ENCODE data around the gene ARHGAP24. TPM values are rescaled to one million over a fixed set of nuclear protein-coding genes. Genes with fewer than 3 reads are reported as not detected.

Gene ARHGAP24
- total and polyA plus RNA-seq, 2 experiments from 2014 or later = 0.21 to 0.36 TPM

DNA sequence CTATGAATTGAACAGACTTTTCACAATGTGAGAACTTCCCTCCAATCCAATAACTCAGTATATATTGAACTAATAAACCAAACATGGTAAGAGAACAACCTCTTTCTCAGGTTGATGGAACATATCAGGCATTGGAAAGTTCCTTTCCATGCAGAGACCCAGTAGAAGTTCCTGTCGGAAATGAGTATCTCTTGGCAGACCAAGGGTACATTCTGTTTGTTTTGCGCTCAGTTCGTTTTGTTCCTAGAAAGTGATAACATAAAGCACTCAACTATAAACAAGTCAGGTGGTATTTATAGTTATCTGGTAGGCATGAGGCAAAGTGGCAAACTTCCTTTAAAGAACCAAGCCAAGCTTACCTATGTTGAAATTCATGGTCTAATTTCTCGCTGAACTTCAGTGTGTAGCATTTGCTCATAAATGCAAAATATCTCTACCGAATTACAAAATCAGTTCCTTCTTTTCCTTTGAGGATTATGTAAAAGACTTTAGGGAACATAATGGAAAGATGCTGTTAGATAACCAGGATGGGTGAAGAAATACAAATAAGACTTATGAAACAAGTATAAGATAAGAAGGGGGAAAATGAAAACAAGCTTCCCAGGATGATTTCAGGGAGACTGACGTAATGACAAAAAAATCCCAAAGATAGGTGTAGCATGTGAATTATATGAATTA, 120.3 kb downstream of the ARHGAP24 start:
- Histone ChIP-seq H3K9me2 (ENCODE audit: insufficient read depth) (no peaks in the 10 kb centered on the region), H3K4me1 (ENCODE audit: insufficient read depth) (no peaks in the 10 kb centered on the region), H3K36me3 (ENCODE audit: insufficient read depth) (no peaks in the 10 kb centered on the region), H3K4me2 (no peak overlapping the region), H3K4me3 (no peak overlapping the region), H2AFZ (no peak overlapping the region), H3K27me3 (ENCODE audit: insufficient read depth) (no peaks in the 10 kb centered on the region), H4K20me1 (replicated peaks; ENCODE audit: insufficient read depth) (no peaks in the 10 kb centered on the region; the same call in 1 of the 2 replicates), H3K27ac (ENCODE audit: low read depth) (no peak overlapping the region), H3F3A (replicated peaks; ENCODE audit: low read depth) (no peaks in the 10 kb centered on the region), H3K79me2 (replicated peaks; ENCODE audit: insufficient read depth) (no peaks in the 10 kb centered on the region)
- H3K4me3 Mint-ChIP-seq = no peak overlapping the region
- ATAC-seq (no peak), DNase-seq (ENCODE audit: low spot score) (no peak)
- no peaks in the 10 kb centered on the region for H3K27me3 Mint-ChIP-seq (ENCODE audit: insufficient read depth, low read depth, poor library complexity)
- no peaks in the 10 kb centered on the region for H3K9me3 Mint-ChIP-seq
- H3K4me1 Mint-ChIP-seq = peaks cover 3% of the 10 kb centered on the region; the same call in 1 of the 3 replicates
- H3K36me3 Mint-ChIP-seq (ENCODE audit: low read depth) = no peaks in the 10 kb centered on the region
- TF ChIP-seq, protein P1, sequence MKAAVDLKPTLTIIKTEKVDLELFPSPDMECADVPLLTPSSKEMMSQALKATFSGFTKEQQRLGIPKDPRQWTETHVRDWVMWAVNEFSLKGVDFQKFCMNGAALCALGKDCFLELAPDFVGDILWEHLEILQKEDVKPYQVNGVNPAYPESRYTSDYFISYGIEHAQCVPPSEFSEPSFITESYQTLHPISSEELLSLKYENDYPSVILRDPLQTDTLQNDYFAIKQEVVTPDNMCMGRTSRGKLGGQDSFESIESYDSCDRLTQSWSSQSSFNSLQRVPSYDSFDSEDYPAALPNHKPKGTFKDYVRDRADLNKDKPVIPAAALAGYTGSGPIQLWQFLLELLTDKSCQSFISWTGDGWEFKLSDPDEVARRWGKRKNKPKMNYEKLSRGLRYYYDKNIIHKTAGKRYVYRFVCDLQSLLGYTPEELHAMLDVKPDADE (IDR thresholded peaks at IDR 0.05) = no peak
- TF ChIP-seq ZNF331 (CRISPR knock-in tag; IDR thresholded peaks at IDR 0.05; ENCODE audit: low read depth) (no peak), EZH2phosphoT487 (IDR thresholded peaks at IDR 0.05; ENCODE audit: unreplicated experiment) (no peak), CTCF (conservative IDR thresholded peaks at IDR 0.05; ENCODE audit: low read depth in 2 of 2) (no peak), ZNF462 (CRISPR knock-in tag; IDR thresholded peaks at IDR 0.05) (no peak), POLR2AphosphoS5 (IDR thresholded peaks at IDR 0.05; ENCODE audit: low read depth) (no peak), JUNB (IDR thresholded peaks at IDR 0.05; ENCODE audit: unreplicated experiment) (no peak), STAT1 (IDR thresholded peaks at IDR 0.05; ENCODE audit: unreplicated experiment) (no peak), CREB1 (CRISPR knock-in tag; IDR thresholded peaks at IDR 0.05; ENCODE audit: low read depth) (no peak)
- TF ChIP-seq, protein P2, sequence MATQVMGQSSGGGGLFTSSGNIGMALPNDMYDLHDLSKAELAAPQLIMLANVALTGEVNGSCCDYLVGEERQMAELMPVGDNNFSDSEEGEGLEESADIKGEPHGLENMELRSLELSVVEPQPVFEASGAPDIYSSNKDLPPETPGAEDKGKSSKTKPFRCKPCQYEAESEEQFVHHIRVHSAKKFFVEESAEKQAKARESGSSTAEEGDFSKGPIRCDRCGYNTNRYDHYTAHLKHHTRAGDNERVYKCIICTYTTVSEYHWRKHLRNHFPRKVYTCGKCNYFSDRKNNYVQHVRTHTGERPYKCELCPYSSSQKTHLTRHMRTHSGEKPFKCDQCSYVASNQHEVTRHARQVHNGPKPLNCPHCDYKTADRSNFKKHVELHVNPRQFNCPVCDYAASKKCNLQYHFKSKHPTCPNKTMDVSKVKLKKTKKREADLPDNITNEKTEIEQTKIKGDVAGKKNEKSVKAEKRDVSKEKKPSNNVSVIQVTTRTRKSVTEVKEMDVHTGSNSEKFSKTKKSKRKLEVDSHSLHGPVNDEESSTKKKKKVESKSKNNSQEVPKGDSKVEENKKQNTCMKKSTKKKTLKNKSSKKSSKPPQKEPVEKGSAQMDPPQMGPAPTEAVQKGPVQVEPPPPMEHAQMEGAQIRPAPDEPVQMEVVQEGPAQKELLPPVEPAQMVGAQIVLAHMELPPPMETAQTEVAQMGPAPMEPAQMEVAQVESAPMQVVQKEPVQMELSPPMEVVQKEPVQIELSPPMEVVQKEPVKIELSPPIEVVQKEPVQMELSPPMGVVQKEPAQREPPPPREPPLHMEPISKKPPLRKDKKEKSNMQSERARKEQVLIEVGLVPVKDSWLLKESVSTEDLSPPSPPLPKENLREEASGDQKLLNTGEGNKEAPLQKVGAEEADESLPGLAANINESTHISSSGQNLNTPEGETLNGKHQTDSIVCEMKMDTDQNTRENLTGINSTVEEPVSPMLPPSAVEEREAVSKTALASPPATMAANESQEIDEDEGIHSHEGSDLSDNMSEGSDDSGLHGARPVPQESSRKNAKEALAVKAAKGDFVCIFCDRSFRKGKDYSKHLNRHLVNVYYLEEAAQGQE (IDR thresholded peaks at IDR 0.05; ENCODE audit: unreplicated experiment) = no peak
- H3K27ac Mint-ChIP-seq = no peak overlapping the region
